Measurements from ENCODE around the gene SMARCA4.
"Not testable (repeated sequence)": the region's sequence is repeated elsewhere in the genome, so short reads cannot be mapped to it uniquely, and the experiment has no call there.

SMARCA4 gene

GRCh38 chr19:11101057-11101456 is 140.2 kb downstream of the SMARCA4 start:
- no peak for DNase-seq (ENCODE audit: low spot score)

GRCh38 chr19:11102944-11103343 is 142.1 kb downstream of the SMARCA4 start:
- DNase-seq (ENCODE audit: low spot score): no peak

DNA sequence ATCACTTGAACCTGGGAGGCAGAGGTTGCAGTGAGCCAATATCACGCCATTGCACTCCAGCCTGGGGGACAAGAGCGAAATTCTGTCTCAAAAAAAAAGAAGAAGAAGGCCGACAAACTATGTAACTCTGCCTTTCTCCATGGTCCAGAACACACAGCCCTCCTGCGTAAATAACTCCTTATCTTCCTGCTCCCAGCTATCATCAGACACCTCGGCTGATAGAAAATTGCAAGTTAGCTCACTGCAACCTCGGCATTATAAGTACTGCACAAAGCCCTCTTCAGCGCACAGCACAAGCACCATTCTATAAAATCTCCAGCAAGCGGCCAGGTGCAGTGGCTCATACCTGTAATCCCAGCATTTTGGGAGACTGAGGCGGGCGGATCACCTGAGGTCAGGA is 142.8 kb downstream of the SMARCA4 start:
- DNase-seq (ENCODE audit: low spot score): not testable (repeated sequence)

- no peak for DNase-seq (ENCODE audit: low spot score)
These were observed 144.3 kb downstream of the SMARCA4 start for GRCh38 chr19:11105014-11105636.

- DNase-seq (ENCODE audit: low spot score): no peak
These were observed 145.6 kb downstream of the SMARCA4 start for GRCh38 chr19:11106477-11106876.

DNA sequence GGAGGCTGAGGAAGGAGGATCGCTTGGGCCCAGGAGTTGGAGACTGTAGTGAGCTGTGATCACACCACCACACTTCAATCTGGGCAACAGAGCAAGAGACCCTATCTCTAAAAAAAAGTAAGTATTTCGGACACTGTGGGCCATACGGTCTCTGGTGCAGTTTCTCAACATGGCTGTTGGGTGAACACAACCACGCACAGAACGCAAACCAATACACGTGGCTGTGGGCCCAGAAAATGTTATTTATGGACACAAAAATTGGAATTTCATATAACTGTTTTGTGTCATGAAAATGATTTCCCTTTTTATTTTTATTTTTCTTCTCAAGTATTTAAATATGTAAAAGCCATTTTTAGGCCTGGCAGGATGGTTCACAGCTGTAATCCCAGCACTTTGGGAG is 147.9 kb downstream of the SMARCA4 start:
- DNase-seq (ENCODE audit: low spot score): no peak

- DNase-seq (ENCODE audit: low spot score): no peak
These were observed 150.4 kb downstream of the SMARCA4 start for GRCh38 chr19:11111117-11111770.

DNA sequence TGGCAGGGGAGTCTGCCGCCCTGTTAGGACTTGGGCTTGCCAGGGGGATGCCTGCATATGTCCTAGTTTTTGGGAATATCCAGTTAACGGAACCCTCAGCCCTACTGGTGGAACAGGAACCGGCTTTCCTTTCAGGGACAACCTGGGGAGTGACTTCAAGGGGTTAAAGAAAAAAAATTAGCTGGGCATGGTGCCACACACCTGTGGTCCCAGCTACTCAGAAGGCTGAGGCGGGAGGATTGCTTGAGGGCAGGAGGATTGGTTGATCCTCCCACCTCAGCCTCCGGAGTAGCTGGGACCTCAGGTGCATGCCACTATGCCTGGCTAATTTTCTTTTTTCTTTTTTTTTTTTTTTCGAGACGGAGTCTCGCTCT is 150.9 kb downstream of the SMARCA4 start:
- no peak for DNase-seq (ENCODE audit: low spot score)

Data from hematopoietic multipotent progenitor cell treated with erythropoietin and hydrocortisone succinate and interleukin-3 and kit ligand, for 15 days (in vitro differentiated cells).